Measurements from ENCODE around the gene IMMT.

Gene IMMT

DNA sequence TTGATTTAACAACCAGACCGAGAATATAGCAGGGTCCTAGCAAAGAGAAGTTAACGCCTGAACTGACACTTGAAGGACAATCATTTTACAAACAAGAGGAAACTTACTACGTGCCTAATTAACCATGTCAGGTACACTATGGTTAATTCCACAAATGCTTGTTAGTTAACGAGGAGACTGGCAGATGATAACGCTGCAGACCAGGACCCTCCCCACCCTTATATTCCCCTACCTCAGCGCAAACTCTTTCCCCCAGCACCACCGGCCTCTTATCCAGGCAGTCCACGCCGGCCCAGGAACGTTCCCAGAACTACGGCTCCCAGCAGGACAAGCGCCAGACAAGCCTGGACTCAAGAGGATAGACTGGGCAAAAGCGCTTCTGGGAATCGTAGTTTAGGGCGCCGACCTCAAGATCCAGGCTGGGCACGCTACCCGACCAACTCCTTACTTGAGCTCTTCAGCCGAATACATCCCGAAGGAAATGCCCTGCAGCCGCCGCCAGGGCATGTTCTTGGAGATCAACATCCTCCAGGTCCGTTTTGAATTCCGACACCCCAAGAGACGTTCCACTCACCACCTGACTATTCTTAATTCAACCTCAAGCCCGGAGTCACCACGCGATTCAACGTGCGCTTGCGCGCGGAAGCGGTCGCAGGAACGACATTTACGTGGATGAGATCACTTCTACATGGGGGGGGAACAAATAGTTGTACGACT, 89.9 kb downstream of the IMMT start, which contains the start of gene POLR1A:
POLR1A (minus strand) TSS at position 635 of the 717 bp plus-strand sequence; CDS start at position 525, 110 bp downstream.
- Mint-ChIP-seq H3K4me1 (peaks cover 67% of the 10 kb centered on the region), H3K9me3 (no peaks in the 10 kb centered on the region), H3K27ac (peak within 1 kb of the TSS; percentile 100), H3K27me3 (no peaks in the 10 kb centered on the region), H3K36me3 (peaks cover 24% of the 10 kb centered on the region), H3K4me3 (peak within 1 kb of the TSS; percentile 91)

- Mint-ChIP-seq H3K27me3 (no peaks in the 10 kb centered on the region), H3K27ac (no peak overlapping the region), H3K36me3 (peaks cover 33% of the 10 kb centered on the region)
Observed at GRCh38 chr2:86102157-86102556, 93.1 kb downstream of the IMMT start.

DNA sequence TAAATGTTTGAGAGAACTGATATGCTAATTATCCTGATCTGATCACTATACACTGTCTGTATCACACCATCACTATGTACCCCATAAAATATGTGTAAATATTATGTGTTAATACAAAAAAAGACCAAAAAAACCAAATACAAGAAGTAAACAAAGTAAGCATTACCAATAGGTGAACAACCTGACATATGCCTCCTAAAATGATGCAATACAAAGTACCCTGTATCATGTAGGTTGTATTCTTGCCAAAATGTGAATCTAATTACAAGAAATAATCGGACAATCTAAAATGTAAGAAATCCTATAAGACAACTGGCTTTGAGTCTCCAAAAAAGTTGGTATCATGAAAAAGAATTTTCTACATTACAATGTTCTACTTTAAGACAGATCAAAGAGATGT, 97.3 kb downstream of the IMMT start:
- Mint-ChIP-seq H3K4me1 (peaks cover 46% of the 10 kb centered on the region), H3K4me3 (no peak overlapping the region)

More at GRCh38 chr2:86102157-86102556, 93.1 kb downstream of the IMMT start:
- no peaks in the 10 kb centered on the region for H3K9me3 Mint-ChIP-seq
- H3K4me3 Mint-ChIP-seq: no peak overlapping the region
- H3K4me1 Mint-ChIP-seq: peaks cover 47% of the 10 kb centered on the region

GRCh38 chr2:86097114-86097896, 98.0 kb downstream of the IMMT start:
- Mint-ChIP-seq H3K4me1 (peaks cover 39% of the 10 kb centered on the region), H3K9me3 (no peaks in the 10 kb centered on the region), H3K36me3 (peaks cover 29% of the 10 kb centered on the region), H3K27me3 (no peaks in the 10 kb centered on the region), H3K4me3 (no peak overlapping the region), H3K27ac (no peak overlapping the region)

More for the DNA sequence above, 97.3 kb downstream of the IMMT start:
- Mint-ChIP-seq H3K27me3 (no peaks in the 10 kb centered on the region), H3K36me3 (peaks cover 34% of the 10 kb centered on the region), H3K27ac (no peak overlapping the region), H3K9me3 (no peaks in the 10 kb centered on the region)

GRCh38 chr2:86094229-86094628, 101.0 kb downstream of the IMMT start:
- peaks cover 27% of the 10 kb centered on the region for H3K36me3 Mint-ChIP-seq

More at GRCh38 chr2:86094229-86094628, 101.0 kb downstream of the IMMT start:
- H3K4me1 Mint-ChIP-seq: peaks cover 27% of the 10 kb centered on the region
- no peak overlapping the region for H3K4me3 Mint-ChIP-seq
- no peaks in the 10 kb centered on the region for H3K27me3 Mint-ChIP-seq
- no peaks in the 10 kb centered on the region for H3K9me3 Mint-ChIP-seq
- H3K27ac Mint-ChIP-seq: no peak overlapping the region
